ENCODE measurements around the gene ADPRM. TPM values are rescaled to one million over a fixed set of nuclear protein-coding genes. Genes with fewer than 3 reads are reported as not detected.
"Not testable (repeated sequence)": the region's sequence is repeated elsewhere in the genome, so short reads cannot be mapped to it uniquely, and the experiment has no call there.

ADPRM gene
- total RNA-seq, 1 donor from 2014 or later: 8.9 TPM

GRCh38 chr17:10727192-10727591, 29.8 kb downstream of the ADPRM start:
- H3K79me2 ChIP-seq (ENCODE audit: low read depth): no peaks in the 10 kb centered on the region
- H3K9me3 ChIP-seq (ENCODE audit: low read depth): no peaks in the 10 kb centered on the region
- H3K4me3 ChIP-seq: no peak overlapping the region
- H3F3A ChIP-seq (ENCODE audit: low read depth): peaks cover 25% of the 10 kb centered on the region
- Mint-ChIP-seq H3K36me3 (no peaks in the 10 kb centered on the region), H3K4me3 (no peak overlapping the region), H3K27me3 (ENCODE audit: insufficient read depth, low read depth) (peaks cover 7% of the 10 kb centered on the region), H3K4me1 (peaks cover 11% of the 10 kb centered on the region), H3K9me3 (peaks cover 2% of the 10 kb centered on the region), H3K27ac (no peak overlapping the region)
- H2AFZ ChIP-seq (replicated peaks): no peak overlapping the region
- no peak overlapping the region for H3K9ac ChIP-seq
- no peak overlapping the region for H3K27ac ChIP-seq
- no peaks in the 10 kb centered on the region for H4K20me1 ChIP-seq (ENCODE audit: low read depth)
- no peak for DNase-seq (ENCODE audit: low spot score)
- no peaks in the 10 kb centered on the region for H3K36me3 ChIP-seq
- H3K27me3 ChIP-seq: peaks cover 26% of the 10 kb centered on the region
- TF ChIP-seq CTCF (IDR thresholded peaks at IDR 0.05) (no peak), EZH2phosphoT487 (IDR thresholded peaks at IDR 0.05) (no peak), EZH2 (IDR thresholded peaks at IDR 0.05) (no peak)
- H3K4me2 ChIP-seq: no peak overlapping the region
- peaks cover 8% of the 10 kb centered on the region for H3K4me1 ChIP-seq

GRCh38 chr17:10728331-10728892, 31.0 kb downstream of the ADPRM start:
- Mint-ChIP-seq H3K4me3 (no peak overlapping the region), H3K36me3 (no peaks in the 10 kb centered on the region), H3K27me3 (ENCODE audit: insufficient read depth, low read depth) (peaks cover 7% of the 10 kb centered on the region), H3K9me3 (peaks cover 2% of the 10 kb centered on the region), H3K27ac (no peak overlapping the region), H3K4me1 (peaks cover 11% of the 10 kb centered on the region)
- DNase-seq (ENCODE audit: low spot score): no peak
- Histone ChIP-seq H3K79me2 (ENCODE audit: low read depth) (no peaks in the 10 kb centered on the region), H3K9me3 (ENCODE audit: low read depth) (no peaks in the 10 kb centered on the region), H4K20me1 (ENCODE audit: low read depth) (no peaks in the 10 kb centered on the region), H3K9ac (no peak overlapping the region), H3F3A (ENCODE audit: low read depth) (peaks cover 25% of the 10 kb centered on the region), H3K4me1 (peaks cover 8% of the 10 kb centered on the region), H2AFZ (replicated peaks) (no peak overlapping the region), H3K4me2 (no peak overlapping the region), H3K4me3 (no peak overlapping the region), H3K27me3 (peaks cover 26% of the 10 kb centered on the region), H3K36me3 (no peaks in the 10 kb centered on the region), H3K27ac (no peak overlapping the region)
- TF ChIP-seq CTCF (IDR thresholded peaks at IDR 0.05) (no peak), EZH2 (IDR thresholded peaks at IDR 0.05) (no peak), EZH2phosphoT487 (IDR thresholded peaks at IDR 0.05) (no peak)

- Mint-ChIP-seq H3K4me1 (peaks cover 11% of the 10 kb centered on the region), H3K27me3 (ENCODE audit: insufficient read depth, low read depth) (peaks cover 7% of the 10 kb centered on the region), H3K36me3 (no peaks in the 10 kb centered on the region), H3K9me3 (peaks cover 2% of the 10 kb centered on the region), H3K27ac (peak within 1 kb of the TSS; percentile 10), H3K4me3 (peak within 1 kb of the TSS; percentile 88)
- H3K27me3 ChIP-seq: peaks cover 26% of the 10 kb centered on the region
- peaks cover 25% of the 10 kb centered on the region for H3F3A ChIP-seq (ENCODE audit: low read depth)
- peak within 1 kb of the TSS; percentile 73 for H3K4me2 ChIP-seq
- DNase-seq (ENCODE audit: low spot score): peak; percentile 90
- H3K36me3 ChIP-seq: no peaks in the 10 kb centered on the region
- H2AFZ ChIP-seq (replicated peaks): peak within 1 kb of the TSS; percentile 84
- H3K27ac ChIP-seq: no peak within 1 kb of the TSS
- no peaks in the 10 kb centered on the region for H4K20me1 ChIP-seq (ENCODE audit: low read depth)
- H3K9ac ChIP-seq: no peak within 1 kb of the TSS
- no peaks in the 10 kb centered on the region for H3K79me2 ChIP-seq (ENCODE audit: low read depth)
- H3K9me3 ChIP-seq (ENCODE audit: low read depth): no peaks in the 10 kb centered on the region
- H3K4me3 ChIP-seq: peak within 1 kb of the TSS; percentile 56
- no peak for TF ChIP-seq EZH2phosphoT487 (IDR thresholded peaks at IDR 0.05)
- TF ChIP-seq EZH2 (IDR thresholded peaks at IDR 0.05): no peak
- no peak for TF ChIP-seq CTCF (IDR thresholded peaks at IDR 0.05)
- peaks cover 8% of the 10 kb centered on the region for H3K4me1 ChIP-seq
Measured at GRCh38 chr17:10729334-10730193, 32.2 kb downstream of the ADPRM start, which contains the start of gene TMEM220. TMEM220 (minus strand) TSS chr17:10730023; CDS start chr17:10729851, 172 bp downstream.

- not testable (repeated sequence) for H3K36me3 ChIP-seq; H3K9me3 ChIP-seq (ENCODE audit: low read depth); H3K27me3 Mint-ChIP-seq (ENCODE audit: insufficient read depth, low read depth); DNase-seq (ENCODE audit: low spot score); H4K20me1 ChIP-seq (ENCODE audit: low read depth); H3K27ac ChIP-seq; H3K9me3 Mint-ChIP-seq; H3K9ac ChIP-seq; H3K36me3 Mint-ChIP-seq; H3K79me2 ChIP-seq (ENCODE audit: low read depth); H3K27ac Mint-ChIP-seq; H3K4me1 ChIP-seq
- Mint-ChIP-seq H3K4me1 (peaks cover 11% of the 10 kb centered on the region), H3K4me3 (peak overlapping the region; percentile 88)
- H3K27me3 ChIP-seq: peaks cover 26% of the 10 kb centered on the region
- H2AFZ ChIP-seq (replicated peaks): peak overlapping the region; percentile 84
- peak overlapping the region; percentile 56 for H3K4me3 ChIP-seq
- peak overlapping the region; percentile 73 for H3K4me2 ChIP-seq
- H3F3A ChIP-seq (ENCODE audit: low read depth): peaks cover 25% of the 10 kb centered on the region
Measured at GRCh38 chr17:10730247-10730646, 32.9 kb downstream of the ADPRM start.

All from neural progenitor cell (in vitro differentiated cells).